Kidney epithelial cell (primary cell): ENCODE measurements around the gene PDCD5. TPM values are rescaled to one million over a fixed set of nuclear protein-coding genes. Genes with fewer than 3 reads are reported as not detected.

Experiments used
- DNase-seq: peaks from one replicate; pipeline ENCODE4 v3.0.0-alpha.2; 2010; ENCODE audit warnings: low read depth
- H3K27me3 ChIP-seq: 2 replicates; pipeline ENCODE4 v1.6.0; 2011; ENCODE audit warnings: low read length; ENCODE audit not compliant: control insufficient read depth, insufficient read depth
- H3K36me3 ChIP-seq: 2 replicates; pipeline ENCODE4 v1.5.1; 2011; ENCODE audit warnings: low read length; ENCODE audit not compliant: control insufficient read depth, insufficient read depth
- H3K4me3 ChIP-seq: 2 replicates; pipeline ENCODE4 v1.5.1; 2011; ENCODE audit warnings: low read depth, mild to moderate bottlenecking, control low read depth, low read length
- CTCF ChIP-seq: IDR thresholded peaks from 2 replicates; pipeline ENCODE4 v1.5.1; 2011; ENCODE audit warnings: mild to moderate bottlenecking, moderate library complexity, low read length, control low read depth, inconsistent platforms; ENCODE audit not compliant: insufficient read depth, poor library complexity, severe bottlenecking
- total RNA-seq: library from RNA; depleted of rRNA; stranded (reverse); fragments of >200 nt; gene quantifications from 2 replicates; pipeline ENCODE4 v1.2.3, GENCODE V29; 2015

The PDCD5 gene
- total RNA-seq, 1 donor from 2014 or later, result 246 TPM

GRCh38 chr19:32595491-32595890 is 14.5 kb downstream of the PDCD5 start:
- TF ChIP-seq CTCF, result no peak
- peaks cover 2% of the 10 kb centered on the region for H3K36me3 ChIP-seq
- H3K4me3 ChIP-seq, result no peak overlapping the region
- no peaks in the 10 kb centered on the region for H3K27me3 ChIP-seq
- DNase-seq, result no peak

- no peak for TF ChIP-seq CTCF
- no peak for DNase-seq
- H3K27me3 ChIP-seq, result no peaks in the 10 kb centered on the region
- H3K36me3 ChIP-seq, result peaks cover 2% of the 10 kb centered on the region
- H3K4me3 ChIP-seq, result no peak overlapping the region
Observed at GRCh38 chr19:32598022-32598421, 17.0 kb downstream of the PDCD5 start.

GRCh38 chr19:32599258-32599657 is 18.3 kb downstream of the PDCD5 start:
- Histone ChIP-seq H3K27me3 (no peaks in the 10 kb centered on the region), H3K4me3 (no peak overlapping the region), H3K36me3 (peaks cover 2% of the 10 kb centered on the region)
- no peak for TF ChIP-seq CTCF
- no peak for DNase-seq

- DNase-seq, result no peak
- TF ChIP-seq CTCF, result peak; percentile 65
- no peaks in the 10 kb centered on the region for H3K27me3 ChIP-seq
- peaks cover 2% of the 10 kb centered on the region for H3K36me3 ChIP-seq
- H3K4me3 ChIP-seq, result no peak overlapping the region
Observed at GRCh38 chr19:32599736-32600157, 18.8 kb downstream of the PDCD5 start.

GRCh38 chr19:32603961-32604360 is 23.0 kb downstream of the PDCD5 start:
- no peak for TF ChIP-seq CTCF
- no peak overlapping the region for H3K4me3 ChIP-seq
- no peak for DNase-seq
- no peaks in the 10 kb centered on the region for H3K27me3 ChIP-seq
- peaks cover 1% of the 10 kb centered on the region for H3K36me3 ChIP-seq

GRCh38 chr19:32605544-32605943 is 24.6 kb downstream of the PDCD5 start:
- Histone ChIP-seq H3K27me3 (no peaks in the 10 kb centered on the region), H3K4me3 (no peak overlapping the region), H3K36me3 (peaks cover 1% of the 10 kb centered on the region)
- no peak for DNase-seq
- no peak for TF ChIP-seq CTCF
